Inflammatory macrophage treated with lipopolysaccharide for 4 hours (primary cell): ENCODE measurements around the gene WRNIP1.
A peak's percentile ranks its signal among the peaks of the same experiment; 100 is the strongest.

ENCODE experiments used
- DNase-seq: peaks from one replicate; pipeline ENCODE4 v3.0.0-alpha.2; 2020

Gene WRNIP1

GRCh38 chr6:2741756-2742155 is 23.4 kb upstream of the WRNIP1 start:
- DNase-seq, result no peak

DNA sequence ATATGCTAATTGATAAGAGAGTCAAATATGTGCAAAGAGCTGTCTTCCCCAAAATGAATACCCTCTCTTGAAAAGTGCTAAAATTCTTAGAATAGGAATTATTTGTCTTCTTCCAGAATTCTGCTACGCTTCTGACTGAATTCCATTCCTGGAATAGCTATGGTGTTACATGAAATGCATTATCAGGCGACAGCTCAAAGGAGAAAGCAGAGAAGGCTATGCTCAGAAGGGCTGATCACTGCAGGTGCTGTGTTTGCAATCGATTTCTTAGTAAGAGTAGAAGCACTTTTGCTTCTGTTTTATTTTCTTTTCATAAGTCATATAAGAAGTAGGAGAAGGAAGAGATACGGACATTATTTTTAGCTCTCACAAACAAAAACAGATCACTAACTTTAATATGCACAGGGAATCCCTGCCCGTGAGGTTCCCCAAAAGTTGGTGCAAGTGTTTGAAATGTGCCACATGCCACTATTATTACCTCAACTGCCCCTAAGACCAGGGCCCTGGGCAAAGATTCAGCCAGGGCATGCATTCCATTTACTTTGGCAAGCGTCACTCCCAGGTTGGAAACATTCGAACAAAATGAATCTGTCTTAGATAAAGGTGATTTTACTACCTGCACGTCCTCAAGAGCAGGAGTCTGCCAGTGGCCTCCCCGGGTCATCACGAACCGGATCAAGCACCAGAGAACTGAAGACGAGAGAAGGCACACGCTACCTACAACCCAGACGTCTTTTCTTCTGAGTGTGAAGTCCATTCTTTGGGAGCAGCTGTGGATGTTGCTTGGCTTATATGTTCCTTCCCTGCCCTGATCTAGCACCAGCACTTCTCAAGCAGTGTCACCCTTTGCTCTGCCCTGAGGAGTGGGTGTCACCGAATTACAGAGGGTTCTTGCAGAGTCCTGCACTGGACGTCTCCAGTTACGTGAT is 21.6 kb upstream of the WRNIP1 start:
- no peak for DNase-seq

DNA sequence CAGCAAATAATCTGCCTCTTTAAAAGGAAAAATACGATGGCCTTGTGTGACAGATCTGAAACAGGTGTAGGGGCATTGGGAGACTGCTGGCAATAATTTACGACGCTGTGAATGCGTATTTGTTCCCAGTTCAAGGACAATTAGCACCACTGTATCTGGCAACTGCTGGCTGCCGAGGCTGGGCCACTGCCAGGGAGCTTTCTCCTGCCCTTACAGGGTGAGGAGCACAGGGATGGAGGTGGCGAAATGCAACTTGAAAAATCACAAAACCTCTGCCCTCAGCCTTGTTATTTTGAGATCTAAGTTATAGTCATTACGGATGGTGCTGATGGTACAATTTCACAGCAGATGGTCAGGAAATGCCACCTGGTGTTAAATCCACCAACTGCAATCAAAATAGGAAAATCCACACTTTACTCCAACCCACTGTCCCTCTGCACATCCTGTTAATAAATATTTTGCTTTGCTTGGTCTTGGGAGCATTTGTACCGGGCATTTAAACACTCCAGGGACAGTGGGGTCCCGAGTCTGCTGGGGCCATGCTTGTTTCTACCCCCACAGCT is 20.9 kb upstream of the WRNIP1 start:
- no peak for DNase-seq

GRCh38 chr6:2744778-2745177 is 20.4 kb upstream of the WRNIP1 start:
- DNase-seq, result no peak

- no peak for DNase-seq
Measured at GRCh38 chr6:2745246-2745645, 19.9 kb upstream of the WRNIP1 start.

DNA sequence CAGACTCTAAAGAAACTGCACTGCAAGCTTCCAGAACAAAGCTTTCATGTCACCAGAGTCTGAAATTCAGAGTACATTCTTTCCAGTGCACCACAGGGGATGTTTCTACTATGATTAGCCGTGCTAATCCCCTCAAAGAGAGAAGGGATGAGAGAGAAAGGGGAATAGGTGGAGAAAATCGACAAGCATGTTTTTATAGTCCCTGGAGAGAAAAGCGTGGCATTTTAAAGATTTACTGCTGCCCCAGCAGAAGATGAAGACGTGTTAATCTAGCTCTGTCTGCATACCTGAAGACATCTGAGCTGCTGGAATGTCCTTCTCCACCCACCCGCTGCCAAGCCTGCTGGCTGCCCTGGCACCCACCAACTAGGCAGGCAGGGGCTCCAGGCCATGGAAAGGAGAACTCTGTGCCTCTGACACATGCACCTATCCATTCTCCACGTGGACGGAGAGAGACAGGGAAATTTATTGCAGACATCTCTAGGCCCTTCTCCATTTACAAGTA is 18.6 kb upstream of the WRNIP1 start:
- DNase-seq, result no peak

- DNase-seq, result no peak
Measured at GRCh38 chr6:2748183-2748582, 17.0 kb upstream of the WRNIP1 start.

DNA sequence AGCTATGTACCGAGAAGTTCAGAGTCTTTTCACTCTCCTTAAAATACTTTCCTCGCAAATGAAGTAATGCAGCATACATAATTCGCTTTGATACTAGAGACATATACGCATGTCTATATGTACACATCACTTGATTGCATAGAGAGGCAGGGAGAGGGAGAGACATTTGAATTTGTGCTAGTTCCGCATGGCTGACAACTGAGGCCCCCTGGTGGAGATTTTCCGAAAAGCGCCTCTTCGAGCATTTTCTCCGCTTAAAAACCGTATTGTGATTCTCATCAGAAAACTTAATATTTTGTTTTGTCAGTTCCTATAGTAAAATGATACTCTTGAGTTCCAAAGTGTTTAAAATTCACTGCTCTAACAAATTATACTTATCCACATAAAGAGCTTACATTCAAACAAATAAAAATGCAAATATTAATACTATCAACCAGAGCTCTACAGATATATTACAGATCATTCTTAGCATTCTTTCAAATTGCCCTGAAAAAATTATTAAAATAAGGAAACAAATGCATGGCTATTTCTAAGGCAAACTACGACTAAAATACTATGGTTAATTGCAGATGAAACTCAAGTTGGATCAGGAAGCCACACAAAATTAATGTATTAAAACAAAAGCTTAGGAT is 15.1 kb upstream of the WRNIP1 start:
- peak; percentile 69 for DNase-seq

- DNase-seq, result no peak
Measured at GRCh38 chr6:2750832-2751231, 14.4 kb upstream of the WRNIP1 start, which contains the start of gene MYLK4. Gene MYLK4 (minus strand): TSS chr6:2750922. CDS start chr6:2749294, 1,628 bp downstream.

- DNase-seq, result peak; percentile 10
Measured at GRCh38 chr6:2751871-2752270, 13.3 kb upstream of the WRNIP1 start.

- DNase-seq, result no peak
Measured at GRCh38 chr6:2752477-2753109, 12.6 kb upstream of the WRNIP1 start.

DNA sequence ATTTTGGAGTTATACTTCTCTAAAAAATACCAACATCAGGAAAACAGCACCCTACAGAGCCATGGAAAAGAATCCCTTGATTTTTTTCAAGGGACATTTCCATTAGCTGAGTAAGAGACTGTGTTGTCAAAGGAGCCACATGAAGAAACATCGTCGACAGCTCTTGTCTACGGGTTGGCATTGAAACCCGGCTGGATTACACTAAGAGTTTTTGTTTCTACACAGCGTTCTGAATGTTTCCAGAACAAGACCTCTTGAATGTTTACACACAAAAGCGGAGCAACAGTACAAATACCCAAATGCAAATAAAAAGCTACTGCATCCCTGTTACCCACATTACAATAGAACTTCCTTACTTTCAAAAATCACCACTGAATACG is 12.1 kb upstream of the WRNIP1 start:
- no peak for DNase-seq

GRCh38 chr6:2753743-2754142 is 11.4 kb upstream of the WRNIP1 start:
- no peak for DNase-seq

GRCh38 chr6:2754393-2754792 is 10.8 kb upstream of the WRNIP1 start:
- no peak for DNase-seq

DNA sequence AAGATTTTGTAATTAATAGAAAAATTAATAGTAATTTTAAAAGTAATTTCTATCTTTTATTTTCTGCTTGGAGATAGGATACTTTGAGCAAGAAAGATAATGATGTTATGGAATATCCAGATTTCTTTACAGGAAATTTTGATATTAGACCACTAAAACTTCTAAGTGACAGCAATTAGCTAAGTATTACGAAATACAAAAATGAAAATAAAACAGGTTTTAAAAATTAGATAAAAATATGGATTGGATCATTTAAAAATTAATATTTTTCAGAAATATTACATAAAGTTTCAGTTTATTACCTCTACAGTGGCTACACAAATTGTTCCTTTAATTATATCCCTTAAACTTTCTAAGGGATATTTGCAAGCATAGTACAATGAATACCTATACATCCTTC is 10.3 kb upstream of the WRNIP1 start:
- DNase-seq, result no peak

DNA sequence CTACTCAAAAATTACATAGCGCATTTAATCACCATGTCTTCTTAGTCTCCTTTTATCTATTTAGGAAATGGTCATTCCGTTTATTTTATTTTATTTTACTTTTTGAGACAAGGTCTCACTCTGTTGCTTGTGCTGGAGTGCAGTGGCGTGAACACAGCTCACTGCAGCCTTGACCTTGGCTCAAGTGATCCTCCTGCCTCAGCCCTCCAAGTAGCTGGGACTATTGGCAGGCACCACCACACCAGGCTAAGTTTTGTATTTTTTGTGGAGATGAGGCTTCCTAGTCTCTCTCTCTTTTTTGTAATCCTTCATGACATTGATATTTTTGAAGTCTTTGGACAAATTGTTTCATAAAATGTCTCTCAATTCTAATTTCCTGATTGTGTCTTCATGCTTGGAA is 9.7 kb upstream of the WRNIP1 start:
- DNase-seq, result no peak

GRCh38 chr6:2756241-2756640 is 9.0 kb upstream of the WRNIP1 start:
- peak; percentile 86 for DNase-seq

DNA sequence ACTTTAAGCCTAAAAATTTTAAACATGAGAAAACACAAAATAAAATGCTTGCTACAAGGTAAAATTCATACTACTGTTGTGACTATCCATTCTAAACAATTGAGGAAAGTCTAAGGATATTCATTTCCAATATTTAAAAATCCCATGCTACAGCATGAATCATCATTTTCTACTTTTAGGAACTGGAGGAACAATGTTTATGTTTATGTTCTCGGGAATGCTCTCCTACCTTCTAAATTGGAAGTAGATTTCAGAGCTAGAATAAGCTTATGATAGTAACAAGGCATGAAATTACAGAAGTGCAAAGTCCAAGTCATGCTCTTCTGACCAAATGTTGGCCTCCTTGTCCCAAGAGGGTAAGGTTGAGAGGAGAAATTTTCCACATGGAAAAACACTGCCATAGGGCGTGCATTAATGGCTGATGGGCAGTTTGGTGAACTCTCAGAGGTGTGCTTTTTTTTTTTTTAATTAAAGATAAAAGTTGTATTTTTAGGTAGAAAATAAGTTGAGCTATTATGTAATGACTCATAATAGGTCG is 8.4 kb upstream of the WRNIP1 start:
- peak; percentile 50 for DNase-seq

GRCh38 chr6:2758980-2759379 is 6.2 kb upstream of the WRNIP1 start:
- DNase-seq, result no peak

DNA sequence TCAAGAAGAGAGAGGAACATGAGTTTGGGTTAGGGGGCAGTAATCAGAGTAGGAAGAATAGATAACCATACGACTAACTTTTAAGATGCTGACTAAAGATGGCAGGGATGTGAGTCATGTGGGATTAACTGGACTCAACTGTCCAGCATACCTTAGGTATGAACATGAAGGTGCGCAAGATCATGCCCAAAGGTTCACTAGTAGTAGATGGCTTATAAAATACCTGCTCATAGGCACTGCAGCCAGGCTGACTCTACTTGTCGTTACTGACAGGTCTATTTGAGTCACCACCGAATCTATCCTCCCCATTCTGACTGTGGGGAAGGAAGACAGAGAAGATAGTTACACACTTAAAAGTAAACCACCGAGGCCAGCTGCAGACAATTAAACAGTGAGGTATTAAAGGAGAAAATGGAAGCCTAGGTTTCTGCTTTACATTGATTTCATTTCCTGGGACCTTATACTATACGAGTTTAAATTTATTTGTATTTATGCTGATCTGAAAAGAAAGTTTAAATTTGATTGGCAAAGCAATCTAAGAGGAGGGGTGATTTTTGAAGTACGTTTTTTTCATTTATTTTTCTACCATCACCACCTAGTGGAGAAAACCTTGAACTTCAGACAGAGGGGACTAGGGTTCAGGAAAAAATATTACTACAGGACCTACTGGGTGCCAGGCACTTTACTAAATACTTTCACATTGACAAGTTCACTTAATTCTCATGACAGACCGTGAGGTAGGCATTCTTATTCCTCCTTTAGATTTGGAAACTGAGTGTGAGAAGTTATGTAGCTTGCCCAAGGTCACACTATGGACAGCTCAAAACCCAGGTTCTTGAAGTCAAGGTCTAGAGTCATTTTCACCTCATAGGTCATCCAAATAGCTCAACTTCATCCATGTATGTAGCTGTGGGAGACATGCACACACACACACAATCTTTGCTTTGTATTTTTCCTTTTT is 4.0 kb upstream of the WRNIP1 start:
- peak; percentile 47 for DNase-seq

DNA sequence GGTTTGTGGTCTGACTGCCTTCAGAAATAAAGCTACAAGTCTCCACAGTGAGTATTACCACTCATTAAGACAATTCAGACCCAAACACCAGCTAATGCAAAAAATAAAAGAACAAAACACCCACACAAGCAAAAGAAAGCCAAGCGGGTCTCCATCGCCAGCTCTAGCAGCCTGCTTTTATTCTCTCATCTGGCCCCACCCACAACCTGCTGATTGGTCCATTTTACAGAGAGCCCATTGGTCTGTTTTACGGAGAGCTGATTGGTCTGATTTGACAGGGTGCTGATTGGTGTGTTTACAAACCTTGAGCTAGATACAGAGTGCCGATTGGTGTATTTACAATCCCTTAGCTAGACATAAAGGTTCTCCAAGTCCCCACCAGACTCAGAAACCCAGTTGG is 2.3 kb upstream of the WRNIP1 start:
- DNase-seq, result peak; percentile 12

- DNase-seq, result peak; percentile 43
Measured at GRCh38 chr6:2763345-2763841, 1.8 kb upstream of the WRNIP1 start.
